Measurements from ENCODE around the gene FSTL4. TPM values are rescaled to one million over a fixed set of nuclear protein-coding genes. Genes with fewer than 3 reads are reported as not detected.

The FSTL4 gene
- total RNA-seq, 1 donor from 2014 or later: 14.3 TPM

DNA sequence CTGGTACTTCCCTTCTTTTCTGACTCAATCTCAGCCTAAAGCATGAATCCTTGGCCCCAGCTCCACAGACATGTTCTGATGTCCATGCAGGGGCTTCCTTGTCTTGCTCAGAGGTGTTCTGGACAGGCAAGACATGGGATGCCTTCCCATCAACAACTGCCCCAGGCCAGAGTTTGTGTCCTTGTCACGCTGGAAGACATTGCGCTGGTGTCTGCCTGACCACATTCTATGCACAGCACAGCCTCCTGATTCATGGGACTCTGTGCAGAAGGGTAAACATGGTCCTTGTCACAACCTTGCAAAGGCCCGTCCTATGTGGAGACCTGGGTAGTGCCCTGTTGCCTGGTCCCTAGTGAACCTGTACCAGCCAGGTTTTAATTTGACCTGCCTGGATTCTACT, 212.2 kb downstream of the FSTL4 start:
- no peaks in the 10 kb centered on the region for H3K9me3 Mint-ChIP-seq
- no peak overlapping the region for H3K4me3 Mint-ChIP-seq
- no peaks in the 10 kb centered on the region for H3K36me3 Mint-ChIP-seq
- no peak overlapping the region for H3K27ac Mint-ChIP-seq
- peaks cover 26% of the 10 kb centered on the region for H3K4me1 Mint-ChIP-seq
- no peak for DNase-seq (ENCODE audit: low spot score in 2 of 2, unreplicated experiment in 2 of 2)
- TF ChIP-seq, protein P1, sequence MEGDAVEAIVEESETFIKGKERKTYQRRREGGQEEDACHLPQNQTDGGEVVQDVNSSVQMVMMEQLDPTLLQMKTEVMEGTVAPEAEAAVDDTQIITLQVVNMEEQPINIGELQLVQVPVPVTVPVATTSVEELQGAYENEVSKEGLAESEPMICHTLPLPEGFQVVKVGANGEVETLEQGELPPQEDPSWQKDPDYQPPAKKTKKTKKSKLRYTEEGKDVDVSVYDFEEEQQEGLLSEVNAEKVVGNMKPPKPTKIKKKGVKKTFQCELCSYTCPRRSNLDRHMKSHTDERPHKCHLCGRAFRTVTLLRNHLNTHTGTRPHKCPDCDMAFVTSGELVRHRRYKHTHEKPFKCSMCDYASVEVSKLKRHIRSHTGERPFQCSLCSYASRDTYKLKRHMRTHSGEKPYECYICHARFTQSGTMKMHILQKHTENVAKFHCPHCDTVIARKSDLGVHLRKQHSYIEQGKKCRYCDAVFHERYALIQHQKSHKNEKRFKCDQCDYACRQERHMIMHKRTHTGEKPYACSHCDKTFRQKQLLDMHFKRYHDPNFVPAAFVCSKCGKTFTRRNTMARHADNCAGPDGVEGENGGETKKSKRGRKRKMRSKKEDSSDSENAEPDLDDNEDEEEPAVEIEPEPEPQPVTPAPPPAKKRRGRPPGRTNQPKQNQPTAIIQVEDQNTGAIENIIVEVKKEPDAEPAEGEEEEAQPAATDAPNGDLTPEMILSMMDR (IDR thresholded peaks at IDR 0.05; ENCODE audit: unreplicated experiment): no peak
- H3K27me3 Mint-ChIP-seq (ENCODE audit: low read depth): no peaks in the 10 kb centered on the region

DNA sequence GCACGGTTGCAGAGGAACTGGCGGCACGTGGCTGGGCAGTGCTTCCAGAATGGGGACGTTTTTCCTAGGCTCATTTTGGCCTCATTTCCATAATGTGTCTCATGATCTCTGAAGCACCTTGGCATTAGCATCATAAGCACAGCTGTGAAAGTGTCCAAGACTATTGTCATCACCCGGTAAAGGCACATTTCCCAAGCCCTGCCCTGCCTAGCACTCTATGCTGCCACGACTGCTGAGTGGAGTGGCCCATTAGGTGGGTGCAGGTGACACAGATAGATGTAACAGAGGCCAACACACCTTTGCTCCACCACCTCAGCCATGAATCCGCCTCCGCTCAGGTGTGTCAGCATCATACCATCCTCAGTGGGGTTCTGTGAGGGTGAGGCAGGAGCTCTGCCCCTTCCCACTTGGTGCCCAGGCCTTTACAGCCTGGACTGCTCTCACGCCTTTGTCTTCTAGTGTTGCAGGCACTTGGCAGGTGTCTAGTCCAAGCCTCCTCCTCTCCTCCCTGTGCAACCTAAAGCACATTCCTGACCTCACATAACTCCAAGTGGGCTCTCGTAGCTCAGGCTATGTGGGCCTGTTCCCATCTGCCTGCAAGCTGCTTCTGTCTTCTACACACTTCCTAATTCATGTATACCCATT, 213.0 kb downstream of the FSTL4 start:
- peaks cover 26% of the 10 kb centered on the region for H3K4me1 Mint-ChIP-seq
- TF ChIP-seq, protein P1 (IDR thresholded peaks at IDR 0.05; ENCODE audit: unreplicated experiment): no peak
- no peak overlapping the region for H3K27ac Mint-ChIP-seq
- no peaks in the 10 kb centered on the region for H3K36me3 Mint-ChIP-seq
- H3K4me3 Mint-ChIP-seq: no peak overlapping the region
- no peak for DNase-seq (ENCODE audit: low spot score in 2 of 2, unreplicated experiment in 2 of 2)
- no peaks in the 10 kb centered on the region for H3K27me3 Mint-ChIP-seq (ENCODE audit: low read depth)
- no peaks in the 10 kb centered on the region for H3K9me3 Mint-ChIP-seq

DNA sequence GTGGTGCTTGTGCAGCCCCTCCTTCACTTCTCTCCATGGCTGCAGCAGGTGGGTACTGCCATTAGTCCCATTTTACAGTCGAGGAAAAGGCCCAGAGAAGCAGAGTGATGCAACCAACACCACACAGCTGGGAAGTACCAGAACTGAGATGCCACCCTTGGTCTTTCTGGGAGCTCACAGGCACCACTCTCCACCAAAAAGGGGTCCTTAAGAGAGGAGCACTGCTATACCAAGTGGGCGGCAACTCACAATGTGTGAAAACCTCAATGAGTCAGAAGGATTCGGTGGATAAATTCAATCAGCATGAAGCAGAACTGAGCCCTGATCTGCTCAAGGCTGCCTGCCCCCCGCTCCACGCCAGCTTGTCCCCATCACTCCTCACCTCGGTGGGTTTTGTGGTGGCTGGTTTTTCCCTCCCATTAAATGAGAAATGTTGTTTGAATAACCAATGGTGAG, 213.7 kb downstream of the FSTL4 start:
- no peak for DNase-seq (ENCODE audit: low spot score in 2 of 2, unreplicated experiment in 2 of 2)
- Mint-ChIP-seq H3K9me3 (no peaks in the 10 kb centered on the region), H3K27ac (no peak overlapping the region), H3K4me3 (no peak overlapping the region), H3K27me3 (ENCODE audit: low read depth) (no peaks in the 10 kb centered on the region), H3K4me1 (peaks cover 26% of the 10 kb centered on the region), H3K36me3 (no peaks in the 10 kb centered on the region)
- TF ChIP-seq, protein P1 (IDR thresholded peaks at IDR 0.05; ENCODE audit: unreplicated experiment): no peak

DNA sequence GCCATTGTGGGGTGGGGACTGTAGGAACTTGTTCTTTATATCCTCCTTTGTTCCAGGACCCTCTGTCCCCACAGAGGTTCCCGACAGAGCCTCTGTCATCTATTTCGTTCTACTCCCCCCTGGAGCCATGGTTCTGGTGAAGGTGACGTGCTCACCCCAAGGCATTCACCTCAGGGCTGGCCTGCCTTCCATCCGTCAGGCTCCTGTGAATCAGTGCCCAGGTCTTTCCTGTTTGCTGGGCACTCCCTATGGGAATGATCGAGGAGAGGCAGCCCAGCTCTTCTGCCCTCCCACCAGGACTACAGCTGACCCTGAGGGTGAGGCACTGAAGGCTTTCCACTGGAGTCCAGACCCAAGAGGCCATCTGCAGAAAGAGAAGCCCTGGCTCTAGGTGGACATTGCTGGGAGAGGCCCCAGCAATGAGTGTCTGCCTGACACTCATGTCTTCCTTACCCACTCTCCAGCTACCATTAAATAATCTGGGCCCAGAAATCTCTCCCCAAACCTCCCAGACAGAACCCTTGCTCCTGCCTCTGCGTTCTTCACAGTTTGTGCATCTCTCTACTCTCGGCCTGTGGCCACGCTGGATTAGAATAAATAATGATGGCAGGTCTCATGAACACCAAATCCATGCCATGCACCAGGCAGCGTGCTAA, 214.2 kb downstream of the FSTL4 start:
- Mint-ChIP-seq H3K4me1 (peaks cover 26% of the 10 kb centered on the region), H3K9me3 (no peaks in the 10 kb centered on the region), H3K27me3 (ENCODE audit: low read depth) (no peaks in the 10 kb centered on the region), H3K36me3 (no peaks in the 10 kb centered on the region), H3K27ac (no peak overlapping the region), H3K4me3 (no peak overlapping the region)
- TF ChIP-seq, protein P1 (IDR thresholded peaks at IDR 0.05; ENCODE audit: unreplicated experiment): no peak
- no peak for DNase-seq (ENCODE audit: low spot score in 2 of 2, unreplicated experiment in 2 of 2)

DNA sequence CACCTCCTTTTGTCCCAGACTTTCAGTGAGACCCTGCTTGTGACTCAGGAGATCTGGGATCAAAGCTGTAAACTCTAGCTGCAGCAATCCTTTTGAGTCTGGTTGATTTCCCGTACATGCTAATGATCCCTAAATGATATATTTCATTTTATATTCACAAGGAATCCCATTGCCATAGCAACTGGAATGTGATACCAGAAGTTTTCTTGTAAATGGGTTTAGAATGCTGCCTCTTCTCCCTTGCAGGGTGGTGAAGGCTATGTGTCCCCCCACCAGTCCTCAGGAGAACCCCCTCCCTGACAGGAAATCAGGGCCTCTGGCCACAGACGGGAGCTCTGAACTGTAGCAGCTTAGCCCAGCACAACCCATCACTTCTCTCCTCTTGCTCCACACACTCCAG, 215.0 kb downstream of the FSTL4 start:
- Mint-ChIP-seq H3K36me3 (no peaks in the 10 kb centered on the region), H3K9me3 (no peaks in the 10 kb centered on the region), H3K27ac (peak overlapping the region; percentile 87), H3K4me1 (peaks cover 26% of the 10 kb centered on the region), H3K4me3 (no peak overlapping the region), H3K27me3 (ENCODE audit: low read depth) (no peaks in the 10 kb centered on the region)
- TF ChIP-seq, protein P1 (IDR thresholded peaks at IDR 0.05; ENCODE audit: unreplicated experiment): no peak
- DNase-seq (ENCODE audit: low spot score in 2 of 2, unreplicated experiment in 2 of 2): no peak
